OCI-LY7 (cell line): ENCODE measurements around the gene MCM9. TPM values are rescaled to one million over a fixed set of nuclear protein-coding genes. Genes with fewer than 3 reads are reported as not detected.

Source experiments
- BruUV-seq: library from RNA; stranded (reverse); fragments of 400-500 nt; replicated peaks from 2 replicates; lab custom pipeline; 2021; lab: Mats Ljungman, UMichigan
- CTCF ChIA-PET: fragments of 300-600 bp; sonication (Branson Sonifier 250); formaldehyde crosslinking; loops from one replicate; lab custom pipeline; 2022; ENCODE audit warnings: antibody characterized with exemption; ENCODE audit not compliant: unreplicated experiment; lab: Charles Lee
- POLR2A ChIA-PET: fragments of 300-600 bp; sonication (Branson Sonifier 250); formaldehyde crosslinking; loops from one replicate; lab custom pipeline; 2022; ENCODE audit warnings: antibody characterized with exemption; lab: Charles Lee
- DNase-seq: peaks from one replicate; pipeline ENCODE4 v3.0.0-alpha.2; 2015; ENCODE audit warnings: low spot score
- H2AFZ ChIP-seq: fragments of 200-600 bp; sonication (generic), shearing (Covaris generic); 2 replicates; pipeline ENCODE4 v1.6.1; 2014; ENCODE audit warnings: mild to moderate bottlenecking, antibody characterized with exemption, low read length, moderate library complexity
- H3K27ac ChIP-seq: fragments of 200-600 bp; sonication (generic); 2 replicates; pipeline ENCODE4 v1.5.1; 2014; ENCODE audit warnings: mixed run types, low read depth, mild to moderate bottlenecking, moderate library complexity, low read length, inconsistent platforms; ENCODE audit not compliant: poor library complexity, severe bottlenecking
- H3K36me3 ChIP-seq: fragments of 200-600 bp; sonication (generic); 2 replicates; pipeline ENCODE4 v1.6.1; 2014; ENCODE audit warnings: mild to moderate bottlenecking, antibody characterized with exemption, low read length, moderate library complexity, mixed read lengths; ENCODE audit not compliant: insufficient read depth
- H3K4me1 ChIP-seq: fragments of 200-600 bp; sonication (generic); 2 replicates; pipeline ENCODE4 v1.5.1; 2014; ENCODE audit warnings: mild to moderate bottlenecking, low read length; ENCODE audit not compliant: insufficient read depth, poor library complexity, severe bottlenecking
- H3K4me2 ChIP-seq: fragments of 200-600 bp; sonication (generic); 2 replicates; pipeline ENCODE4 v1.6.1; 2014; ENCODE audit warnings: mild to moderate bottlenecking, low read length
- H3K4me3 ChIP-seq: fragments of 200-600 bp; sonication (generic); 2 replicates; pipeline ENCODE4 v1.5.1; 2014; ENCODE audit warnings: mild to moderate bottlenecking, low read depth, low read length; ENCODE audit not compliant: poor library complexity, severe bottlenecking
- H3K79me2 ChIP-seq: fragments of 200-600 bp; sonication (generic); 2 replicates; pipeline ENCODE4 v1.6.1; 2016; ENCODE audit warnings: low read depth, mild to moderate bottlenecking, low read length, moderate library complexity, mixed read lengths; ENCODE audit not compliant: insufficient read depth
- H3K9me2 ChIP-seq: fragments of 200-600 bp; sonication (generic); 2 replicates; pipeline ENCODE4 v1.6.1; 2016; ENCODE audit warnings: mild to moderate bottlenecking, low read length, mixed read lengths; ENCODE audit not compliant: insufficient read depth
- H3K9me3 ChIP-seq: fragments of 200-600 bp; sonication (generic); 2 replicates; pipeline ENCODE4 v1.6.1; 2014; ENCODE audit warnings: mild to moderate bottlenecking, mixed run types, low read length, mixed read lengths
- H4K20me1 ChIP-seq: fragments of 200-600 bp; sonication (generic); 2 replicates; pipeline ENCODE4 v1.6.1; 2014; ENCODE audit warnings: mild to moderate bottlenecking, antibody characterized with exemption, low read length, moderate library complexity, mixed read lengths; ENCODE audit not compliant: insufficient read depth
- EZH2phosphoT487 ChIP-seq: fragments of 200-600 bp; sonication (generic); IDR thresholded peaks from 2 replicates; pipeline ENCODE4 v1.6.1; 2018; ENCODE audit warnings: low read depth, borderline replicate concordance, mild to moderate bottlenecking, mixed run types, antibody characterized with exemption, low read length, moderate library complexity, mixed read lengths
- intact Hi-C: fragments of 100-400 bp; cut with micrococcal nuclease; formaldehyde crosslinking; loops from one replicate; pipeline ENCODE4 v1.10.0; 2022; ENCODE audit not compliant: unreplicated experiment
- total RNA-seq, 2 experiments: library from RNA; depleted of rRNA in 1 of 2; stranded (reverse); fragments of >200 nt in 1 of 2; shearing (Covaris generic) in 1 of 2; gene quantifications; 2 replicates each; pipeline ENCODE4 v1.2.3, GENCODE V29; 2014 to 2022
- TF ChIP-seq, protein P1 (sequence below): fragments of 200-600 bp; sonication (generic); conservative IDR thresholded peaks from 2 replicates; pipeline ENCODE4 v1.5.1; 2014; ENCODE audit warnings: mild to moderate bottlenecking, antibody characterized with exemption, low read length, moderate library complexity, mixed read lengths

Gene MCM9
- total RNA-seq, 2 experiments from 2014 or later: 17.4 to 18.8 TPM

DNA sequence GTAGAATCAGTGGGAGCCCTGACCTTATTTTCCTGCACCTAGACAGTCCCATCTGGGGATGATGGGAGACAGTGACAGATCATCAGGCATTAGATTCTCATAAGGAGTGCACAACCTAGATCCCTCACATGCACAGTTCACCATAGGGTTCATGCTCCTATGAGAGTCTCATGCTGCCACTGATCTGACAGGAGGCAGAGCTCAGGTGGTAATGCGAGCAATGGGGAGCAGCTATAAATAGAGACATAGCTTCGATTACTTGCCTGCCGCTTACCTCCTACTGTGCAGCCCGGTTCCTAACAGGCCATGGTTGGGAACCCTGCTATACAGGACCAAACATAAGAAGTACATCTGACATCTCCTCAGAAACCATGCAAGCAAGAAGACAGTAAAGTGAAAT is 72.5 kb downstream of the MCM9 start:
- POLR2A ChIA-PET: no interaction called here
- no TSS peak for BruUV-seq
- H4K20me1 ChIP-seq: no peaks in the 10 kb centered on the region
- no peak overlapping the region for H3K27ac ChIP-seq
- H3K4me3 ChIP-seq: no peak overlapping the region
- no peaks in the 10 kb centered on the region for H3K79me2 ChIP-seq
- no peaks in the 10 kb centered on the region; the same call in 1 of the 2 replicates for H3K36me3 ChIP-seq
- H3K4me2 ChIP-seq: no peak overlapping the region
- no peak for DNase-seq
- no peak for TF ChIP-seq EZH2phosphoT487
- TF ChIP-seq, protein P1, sequence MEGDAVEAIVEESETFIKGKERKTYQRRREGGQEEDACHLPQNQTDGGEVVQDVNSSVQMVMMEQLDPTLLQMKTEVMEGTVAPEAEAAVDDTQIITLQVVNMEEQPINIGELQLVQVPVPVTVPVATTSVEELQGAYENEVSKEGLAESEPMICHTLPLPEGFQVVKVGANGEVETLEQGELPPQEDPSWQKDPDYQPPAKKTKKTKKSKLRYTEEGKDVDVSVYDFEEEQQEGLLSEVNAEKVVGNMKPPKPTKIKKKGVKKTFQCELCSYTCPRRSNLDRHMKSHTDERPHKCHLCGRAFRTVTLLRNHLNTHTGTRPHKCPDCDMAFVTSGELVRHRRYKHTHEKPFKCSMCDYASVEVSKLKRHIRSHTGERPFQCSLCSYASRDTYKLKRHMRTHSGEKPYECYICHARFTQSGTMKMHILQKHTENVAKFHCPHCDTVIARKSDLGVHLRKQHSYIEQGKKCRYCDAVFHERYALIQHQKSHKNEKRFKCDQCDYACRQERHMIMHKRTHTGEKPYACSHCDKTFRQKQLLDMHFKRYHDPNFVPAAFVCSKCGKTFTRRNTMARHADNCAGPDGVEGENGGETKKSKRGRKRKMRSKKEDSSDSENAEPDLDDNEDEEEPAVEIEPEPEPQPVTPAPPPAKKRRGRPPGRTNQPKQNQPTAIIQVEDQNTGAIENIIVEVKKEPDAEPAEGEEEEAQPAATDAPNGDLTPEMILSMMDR: no peak
- no peak overlapping the region for H2AFZ ChIP-seq
- no peaks in the 10 kb centered on the region for H3K9me2 ChIP-seq
- H3K9me3 ChIP-seq: 0 out of 2 replicates have a peak, but pooled peaks cover 4% of the 10 kb centered on the region
- no peaks in the 10 kb centered on the region for H3K4me1 ChIP-seq
- intact Hi-C loops: no loop called here
- CTCF ChIA-PET: no interaction called here

DNA sequence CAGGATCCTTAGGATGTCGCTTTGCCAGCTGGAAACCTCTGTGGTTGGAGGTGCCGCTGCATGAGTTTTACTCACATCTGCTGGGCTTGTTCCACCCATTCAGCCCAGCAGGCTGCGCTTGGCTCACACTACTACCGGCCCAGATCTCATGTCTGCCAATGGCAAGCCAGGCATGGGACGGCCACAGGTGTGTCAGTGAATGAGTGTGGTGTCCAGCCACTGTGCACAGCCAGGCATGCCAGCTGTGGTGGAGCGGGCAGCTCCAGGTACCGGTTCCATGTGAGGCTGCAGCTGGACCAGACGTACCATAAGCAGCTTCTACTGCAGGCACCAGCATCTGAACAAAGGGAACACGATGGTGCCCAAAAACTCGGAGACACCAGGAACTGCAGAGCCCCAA is 74.1 kb downstream of the MCM9 start:
- Histone ChIP-seq H3K4me2 (no peak overlapping the region), H3K27ac (no peak overlapping the region), H3K9me2 (no peaks in the 10 kb centered on the region), H3K36me3 (no peaks in the 10 kb centered on the region; the same call in 1 of the 2 replicates), H2AFZ (no peak overlapping the region), H4K20me1 (no peaks in the 10 kb centered on the region), H3K4me1 (no peaks in the 10 kb centered on the region), H3K9me3 (0 out of 2 replicates have a peak, but pooled peaks cover 4% of the 10 kb centered on the region), H3K4me3 (no peak overlapping the region), H3K79me2 (no peaks in the 10 kb centered on the region)
- BruUV-seq: no TSS peak
- CTCF ChIA-PET: interaction anchor here (0.6 kb wide), 1 partner anchor 14 kb away, joined by 3 read pairs; no protein-coding TSS in a partner anchor
- no peak for TF ChIP-seq EZH2phosphoT487
- TF ChIP-seq, protein P1: no peak
- intact Hi-C loops: no loop called here
- DNase-seq: no peak
- POLR2A ChIA-PET: interaction anchor here (0.6 kb wide), 1 partner anchor 458 kb away, joined by 5 read pairs; no protein-coding TSS in a partner anchor

DNA sequence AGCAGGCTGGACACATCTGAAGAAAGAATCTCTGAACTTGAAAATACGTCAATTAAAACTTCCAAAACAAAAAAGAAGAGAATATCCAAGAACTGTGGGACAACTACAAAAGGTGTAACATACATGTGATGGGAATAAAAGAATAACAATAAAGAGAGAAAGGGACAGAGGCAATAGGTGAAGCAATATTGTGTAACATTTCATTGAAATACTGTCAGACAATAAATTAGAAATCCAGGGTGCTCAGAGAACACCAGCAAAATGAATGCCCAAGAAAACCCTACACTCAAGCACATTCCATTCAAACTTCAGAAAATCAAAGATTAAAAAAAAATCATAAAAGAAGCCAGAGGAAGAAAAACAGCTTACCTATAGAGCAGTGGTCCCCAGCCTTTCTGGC is 74.6 kb downstream of the MCM9 start:
- Histone ChIP-seq H2AFZ (no peak overlapping the region), H4K20me1 (no peaks in the 10 kb centered on the region), H3K36me3 (no peaks in the 10 kb centered on the region; the same call in 1 of the 2 replicates), H3K9me2 (no peaks in the 10 kb centered on the region), H3K79me2 (no peaks in the 10 kb centered on the region), H3K4me2 (no peak overlapping the region), H3K9me3 (0 out of 2 replicates have a peak, but pooled peaks cover 4% of the 10 kb centered on the region), H3K4me1 (no peaks in the 10 kb centered on the region), H3K27ac (no peak overlapping the region), H3K4me3 (no peak overlapping the region)
- BruUV-seq: no TSS peak
- TF ChIP-seq, protein P1: no peak
- TF ChIP-seq EZH2phosphoT487: no peak
- DNase-seq: no peak
- ChIA-PET POLR2A (no interaction called here), CTCF (no interaction called here)
- intact Hi-C loops: no loop called here
